GM21360 (cell line): ENCODE measurements around the gene UQCR10.
"Not testable (repeated sequence)": the region's sequence is repeated elsewhere in the genome, so short reads cannot be mapped to it uniquely, and the experiment has no call there.

Experiments used
- ATAC-seq: cut with Tn5 transposase; IDR thresholded peaks from one replicate; pipeline ENCODE4 v1.9.1; 2021; ENCODE audit warnings: mild to moderate bottlenecking, moderate library complexity; ENCODE audit not compliant: unreplicated experiment

The UQCR10 gene

DNA sequence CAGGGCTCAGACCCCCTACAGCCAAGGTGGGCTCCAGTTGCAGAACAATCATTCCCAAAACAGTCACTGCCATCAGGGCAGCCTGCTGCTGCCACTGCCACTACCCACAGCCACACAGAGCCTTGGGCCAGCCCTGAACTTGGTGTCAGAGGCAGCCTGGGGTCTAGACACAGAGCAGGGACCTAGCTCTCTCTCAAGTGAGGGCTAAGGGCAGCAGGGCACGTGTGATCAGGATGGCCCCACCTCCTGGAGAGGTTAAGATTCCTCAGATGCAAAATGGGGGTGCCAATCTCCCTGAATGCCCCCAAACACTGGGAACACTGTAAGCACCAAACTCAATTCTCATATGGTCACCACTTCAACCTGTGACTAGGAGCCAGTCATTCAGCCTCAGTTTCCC lies 31.8 kb upstream of the UQCR10 start:
- ATAC-seq = no peak

DNA sequence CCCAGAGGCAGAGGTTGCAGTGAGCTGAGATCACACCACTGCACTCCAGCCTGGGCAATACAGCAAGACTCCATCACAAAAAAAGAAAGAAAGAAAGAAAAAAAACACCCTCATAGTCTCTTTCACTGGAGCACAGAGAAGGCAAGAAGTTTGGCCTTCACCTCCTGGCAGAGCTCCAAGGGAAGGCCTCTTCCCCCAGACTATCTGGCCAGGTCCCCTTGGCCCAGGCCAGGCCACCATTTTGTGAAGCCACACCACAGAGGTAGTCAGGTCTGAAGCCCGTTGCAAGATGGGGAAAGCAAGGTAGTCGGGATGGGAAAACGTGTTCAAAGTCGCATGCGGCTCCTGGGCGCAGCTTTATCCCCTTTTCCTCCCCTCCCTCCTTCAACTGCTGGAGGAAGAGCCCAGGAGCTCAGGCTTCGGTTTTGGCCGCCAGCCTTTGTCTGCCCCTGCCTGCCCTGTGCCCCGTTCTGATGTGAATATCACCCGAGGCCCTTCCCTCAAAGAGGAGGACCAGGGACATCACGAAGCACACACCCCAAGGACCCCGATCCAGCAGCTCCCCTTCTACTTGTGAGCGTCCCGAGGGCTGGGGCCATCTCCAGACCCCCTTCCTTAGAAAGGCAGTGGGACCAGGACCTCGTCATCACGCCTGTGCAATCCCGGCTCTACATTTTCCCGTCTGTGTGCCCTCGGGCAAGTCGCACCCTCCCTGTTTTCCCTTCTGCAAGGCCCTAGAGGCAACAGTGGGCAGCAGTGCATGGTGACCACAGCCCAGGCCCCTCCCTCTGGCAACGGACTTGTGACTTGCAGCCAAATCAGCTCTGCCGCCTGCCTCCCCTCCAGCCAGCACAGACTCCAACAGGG lies 29.7 kb upstream of the UQCR10 start:
- ATAC-seq = no peak

DNA sequence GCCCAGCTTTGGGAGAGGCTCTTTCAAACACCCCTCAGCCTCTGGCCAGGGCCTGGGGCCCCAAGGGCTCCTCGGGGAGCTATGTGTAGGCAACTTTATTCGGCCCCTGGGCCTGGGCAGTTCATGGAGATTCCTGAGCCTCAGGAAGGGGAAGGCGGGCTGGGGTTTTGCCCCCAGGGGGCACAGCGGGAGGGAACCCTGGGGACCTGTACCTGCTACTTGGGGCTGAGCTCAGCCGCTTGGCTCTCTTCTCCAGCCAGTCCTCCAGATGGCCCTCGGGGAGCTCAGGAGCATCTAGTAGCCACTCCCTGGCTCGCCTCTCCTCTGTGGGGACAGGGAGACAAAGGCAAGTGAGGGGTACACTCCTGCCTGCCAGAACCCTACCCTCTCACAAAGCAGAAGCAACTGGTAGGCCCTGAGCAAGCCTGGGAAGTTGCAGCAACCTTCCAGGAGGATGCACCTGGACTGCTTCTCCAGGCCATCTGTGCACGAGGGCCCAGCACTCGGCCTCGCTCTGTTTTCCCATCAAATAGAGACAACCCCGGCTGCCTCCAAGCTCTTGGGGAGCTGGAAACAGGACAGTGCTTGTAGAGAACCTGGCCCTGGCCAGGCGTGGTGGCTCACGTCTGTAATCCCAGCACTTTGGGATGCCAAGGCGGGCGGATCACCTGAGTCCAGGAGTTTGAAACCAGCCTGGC lies 28.9 kb upstream of the UQCR10 start:
- no peak for ATAC-seq

DNA sequence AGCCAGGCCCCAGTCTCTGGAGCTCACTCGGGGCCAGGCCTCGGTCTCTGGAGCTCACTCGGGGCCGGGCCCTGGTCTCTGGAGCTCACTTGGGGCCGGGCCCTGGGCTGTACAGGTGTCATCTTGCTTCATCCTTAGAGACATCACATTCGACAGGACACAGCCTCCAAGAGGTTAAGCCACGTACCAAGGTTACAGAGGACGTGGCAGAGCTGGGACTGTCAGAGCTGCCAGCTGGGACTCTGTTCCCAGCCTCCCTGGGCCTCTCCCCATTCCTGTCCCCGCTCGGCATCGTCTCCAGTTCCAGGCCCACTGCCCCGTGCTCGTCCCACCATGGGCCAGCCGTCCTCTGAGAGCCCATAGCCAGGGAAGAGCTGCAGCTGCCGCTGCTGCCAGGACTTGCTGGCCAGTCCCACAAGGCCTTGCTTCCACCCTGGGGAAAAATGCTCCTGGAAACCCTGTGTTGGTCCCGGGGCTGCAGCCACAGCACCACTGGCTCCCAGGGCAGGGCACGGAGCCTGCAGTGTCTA lies 27.8 kb upstream of the UQCR10 start:
- no peak for ATAC-seq

DNA sequence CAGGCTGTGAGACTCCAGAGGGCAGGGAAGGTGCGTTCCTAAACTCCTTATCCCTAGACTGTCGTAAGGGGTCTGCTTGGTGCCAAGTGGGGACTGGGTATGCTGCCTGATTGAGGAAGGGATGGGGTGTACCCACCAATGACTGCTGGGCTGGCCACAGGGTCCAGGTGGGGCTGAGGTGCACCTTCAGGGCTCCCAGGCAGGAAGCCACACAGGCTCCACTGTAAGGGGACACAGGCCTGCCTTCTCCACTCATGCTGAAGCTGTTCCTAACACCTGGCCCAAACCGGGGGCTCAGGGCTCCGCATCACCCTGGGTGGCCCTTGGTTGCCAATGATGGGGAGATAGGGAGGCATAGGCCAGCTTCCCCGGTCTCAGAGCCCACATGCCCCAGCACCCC lies 27.0 kb upstream of the UQCR10 start:
- ATAC-seq = no peak

DNA sequence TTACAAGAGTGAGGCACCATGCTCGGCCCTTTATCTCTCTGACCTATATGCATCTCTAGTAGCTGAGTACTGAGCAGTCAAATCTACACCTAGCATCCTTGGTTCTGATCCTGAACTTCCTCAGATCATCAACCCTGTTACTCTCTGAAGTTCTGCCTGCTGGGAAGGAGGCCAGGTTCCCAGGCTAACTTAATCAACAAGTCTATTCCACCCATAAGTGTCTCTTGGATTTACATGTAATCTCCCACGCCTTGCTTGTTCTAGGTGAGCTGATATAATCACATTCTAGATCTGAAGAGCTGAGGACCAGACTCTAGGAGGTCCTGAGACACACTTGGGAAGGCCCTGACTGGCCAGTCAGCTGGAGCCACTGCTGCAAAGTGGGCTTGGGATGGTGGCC lies 25.2 kb upstream of the UQCR10 start:
- ATAC-seq = no peak

DNA sequence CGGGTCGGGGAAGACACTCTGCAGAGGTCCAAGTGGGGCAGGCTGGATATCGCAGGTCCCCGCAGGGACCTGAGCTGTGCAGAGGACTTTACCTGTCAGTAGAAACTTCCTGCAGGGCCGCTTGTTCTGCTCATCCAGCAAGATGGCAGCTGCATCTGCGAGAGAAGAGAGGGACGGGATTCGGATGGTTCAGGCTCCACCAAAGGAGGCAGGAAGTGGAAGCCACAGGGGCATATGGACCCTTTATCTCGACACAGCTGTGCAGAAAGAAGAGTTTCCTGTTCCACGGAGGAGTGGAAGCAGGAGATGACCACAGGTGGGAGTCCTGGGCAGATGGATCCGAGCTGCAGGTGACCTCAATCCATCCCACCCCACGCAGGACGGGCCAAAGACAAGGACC lies 24.8 kb upstream of the UQCR10 start:
- ATAC-seq = no peak

DNA sequence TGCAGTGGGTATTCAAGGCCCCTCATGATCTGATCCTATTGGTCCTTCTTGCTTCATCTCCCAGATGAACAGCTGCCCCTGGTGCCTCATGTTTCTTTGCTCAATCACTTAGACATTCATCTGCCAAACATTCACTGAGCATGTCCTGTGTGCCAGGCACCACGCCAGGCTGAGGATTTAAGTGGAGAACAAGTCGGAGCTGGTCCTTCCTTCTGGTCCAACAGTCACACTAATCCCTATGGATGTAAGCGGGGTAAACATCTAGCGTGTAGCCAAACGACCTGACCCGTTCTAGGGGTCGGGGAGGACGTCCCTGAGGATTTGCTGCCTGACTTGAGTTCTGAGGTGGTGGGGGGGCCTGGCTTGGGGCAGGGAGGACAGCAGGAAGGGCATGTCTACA lies 22.3 kb upstream of the UQCR10 start:
- no peak for ATAC-seq

DNA sequence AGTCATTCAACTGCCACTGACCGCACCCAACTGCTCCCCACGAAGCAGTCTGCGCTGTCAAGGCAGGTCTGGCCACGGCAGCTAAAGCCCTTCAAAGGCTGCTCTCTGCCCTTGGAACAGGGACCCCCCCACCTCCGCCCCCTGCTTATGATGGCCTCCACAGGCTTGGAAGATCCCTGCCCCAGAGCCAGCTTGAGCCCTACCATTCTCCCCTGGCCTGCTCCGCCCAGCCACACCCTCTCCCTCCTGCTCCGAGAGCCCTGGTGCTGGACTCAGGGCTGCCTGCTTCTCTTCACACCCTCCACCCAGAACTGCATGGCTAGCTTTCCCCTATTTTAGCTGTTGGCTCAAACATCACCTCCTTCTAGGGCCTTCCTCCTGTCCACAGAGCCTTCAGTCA lies 19.3 kb upstream of the UQCR10 start:
- no peak for ATAC-seq

DNA sequence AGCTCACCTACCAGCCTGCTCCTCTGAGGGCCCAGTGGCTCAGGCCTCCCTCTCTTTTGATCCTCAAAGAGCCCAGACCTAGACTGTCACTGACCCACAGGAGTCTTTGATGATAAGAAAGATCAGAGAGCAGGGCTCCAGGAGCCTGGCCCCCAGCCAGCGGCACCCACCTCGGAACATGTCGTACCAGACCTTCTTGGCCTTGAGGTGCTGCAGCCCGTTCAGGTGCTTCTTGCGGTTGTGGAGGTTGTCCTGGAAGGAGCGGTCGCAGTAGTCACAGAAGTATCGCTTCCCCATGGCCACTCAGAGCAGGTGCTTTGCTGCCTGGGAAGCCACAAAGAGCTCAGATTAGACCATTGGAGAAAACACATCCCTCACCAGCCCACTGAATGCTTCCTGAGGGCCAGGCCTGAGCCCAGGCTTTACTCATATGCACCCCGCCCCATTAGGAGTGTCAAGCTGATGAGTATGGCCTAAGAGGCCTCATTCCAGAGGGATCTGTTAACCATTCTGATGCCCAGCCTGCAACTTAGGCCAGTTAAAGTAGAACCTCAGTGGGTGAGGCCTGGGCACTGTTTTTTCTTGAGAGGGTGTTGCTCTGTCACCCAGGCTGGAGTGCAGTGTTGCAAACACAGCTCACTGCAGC lies 18.8 kb upstream of the UQCR10 start:
- no peak for ATAC-seq

DNA sequence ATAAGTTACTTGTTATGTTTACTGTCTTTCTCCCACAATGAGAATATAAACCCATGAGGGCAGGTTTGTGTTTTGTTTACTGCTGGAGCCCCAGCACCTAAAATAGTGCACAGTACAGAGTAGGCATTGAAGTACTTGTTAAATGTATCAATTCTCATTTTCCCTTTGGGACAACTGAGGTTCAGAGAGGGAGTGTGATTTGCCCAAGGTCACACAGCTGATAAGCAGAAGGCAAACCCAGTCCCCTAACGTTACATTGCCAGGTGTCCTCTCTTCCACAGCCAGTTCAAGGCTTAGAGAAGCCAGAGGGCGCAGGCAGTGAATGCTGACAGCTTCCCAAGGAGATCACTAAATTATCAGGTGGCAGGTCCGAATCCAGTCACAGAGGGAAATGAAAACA lies 17.1 kb upstream of the UQCR10 start:
- ATAC-seq = no peak

DNA sequence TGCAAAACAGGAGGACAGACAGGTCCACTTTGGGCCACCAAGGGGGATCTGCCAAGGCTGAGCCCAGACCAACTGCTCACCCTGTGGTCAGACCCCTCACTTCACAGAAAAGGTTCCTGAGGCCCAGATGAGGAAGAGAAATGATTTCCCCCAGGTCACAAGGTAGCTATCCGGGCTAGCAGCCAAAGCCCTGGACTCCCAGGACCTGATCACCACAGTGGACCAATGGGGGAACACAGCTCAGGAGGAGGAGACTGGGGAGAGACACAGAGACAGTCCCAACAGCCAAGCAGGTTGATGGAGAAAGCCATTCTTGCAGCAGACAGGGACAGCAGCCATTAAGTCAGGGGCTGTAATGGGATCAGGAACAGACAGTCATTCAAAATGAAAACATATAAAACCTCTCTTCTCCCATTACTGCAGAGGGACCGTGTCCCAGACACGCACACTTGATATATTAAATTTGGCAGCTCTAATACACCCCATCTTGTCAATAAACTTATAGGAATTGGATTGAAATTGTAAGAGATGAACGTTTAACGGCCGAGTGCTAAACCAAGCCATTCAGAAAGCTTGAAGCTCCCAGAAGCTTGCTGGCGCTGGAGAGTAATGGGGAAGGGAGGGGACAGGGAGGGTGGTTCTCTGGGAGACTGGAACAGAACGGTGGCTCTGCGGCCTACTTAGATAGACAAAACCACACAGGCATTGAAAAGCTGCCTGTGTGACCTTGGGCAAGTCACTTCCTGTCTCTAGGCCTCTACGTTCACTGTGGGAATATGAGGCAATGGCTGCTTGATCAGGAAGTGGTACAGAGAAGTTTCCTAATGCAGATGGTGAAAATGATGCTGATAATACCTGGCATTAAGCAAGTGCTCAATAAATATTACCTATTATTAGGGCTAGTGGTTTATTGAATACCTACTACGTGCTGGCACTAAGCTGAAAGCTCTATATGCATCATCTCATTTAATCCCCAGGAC lies 16.3 kb upstream of the UQCR10 start:
- ATAC-seq = no peak

DNA sequence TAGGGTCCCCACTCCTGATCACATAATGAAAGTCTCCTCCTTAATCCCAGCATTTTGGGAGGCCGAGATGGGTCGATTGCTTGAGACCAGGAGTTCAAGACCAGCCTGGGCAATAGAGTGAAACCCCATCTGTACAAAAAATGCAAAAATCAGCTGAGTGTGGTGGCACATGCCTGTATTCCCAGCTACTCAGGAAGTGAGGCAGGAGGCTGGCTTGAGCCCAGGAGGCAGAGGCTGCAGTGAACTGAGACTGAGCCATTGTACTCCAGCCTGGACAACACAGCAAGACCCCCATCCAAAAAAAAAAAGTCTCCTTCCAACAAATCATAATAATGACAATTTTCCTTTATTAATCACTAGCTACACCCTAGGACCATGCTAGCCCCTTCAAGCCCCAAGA lies 15.5 kb upstream of the UQCR10 start:
- no peak for ATAC-seq

DNA sequence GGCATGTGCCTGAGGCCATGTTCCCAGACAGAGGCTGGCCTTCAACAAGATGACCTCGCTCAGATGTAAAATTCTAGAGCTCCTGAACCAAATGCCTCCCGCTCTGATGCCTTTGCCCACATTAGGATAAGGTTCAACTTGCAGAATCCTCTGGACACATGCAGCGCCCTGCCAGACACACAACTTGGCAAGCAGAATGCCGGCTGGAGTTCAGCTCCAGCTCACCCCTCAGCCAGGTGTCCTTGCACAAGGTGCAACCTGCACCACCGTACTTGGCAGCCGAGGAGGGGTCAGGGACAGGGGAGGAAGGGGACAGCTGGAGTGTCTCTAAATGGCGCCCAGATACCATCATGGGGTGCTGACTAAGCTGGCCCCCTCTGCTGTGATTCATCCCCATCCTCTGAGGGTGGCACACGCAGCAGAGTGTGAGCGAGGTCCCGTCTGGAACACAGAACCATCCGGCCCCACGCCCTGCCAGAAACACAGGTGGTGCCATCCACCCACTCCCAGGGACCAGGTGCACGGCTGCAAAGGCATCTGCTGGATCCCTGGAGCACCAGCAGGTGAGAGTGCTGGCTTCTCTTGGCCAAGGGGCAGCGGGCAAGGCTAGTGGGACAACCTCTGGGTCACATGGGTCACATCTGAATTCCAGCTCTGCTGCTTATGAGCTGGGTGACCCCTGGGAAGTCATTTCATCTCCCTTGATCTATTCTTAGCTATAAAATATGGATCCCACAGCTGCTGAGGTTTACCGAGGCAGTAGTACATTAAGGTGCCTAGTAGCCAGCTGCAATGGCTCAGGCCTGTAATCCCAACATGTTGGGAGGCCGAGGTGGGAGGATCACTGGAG lies 13.1 kb upstream of the UQCR10 start:
- ATAC-seq = no peak

DNA sequence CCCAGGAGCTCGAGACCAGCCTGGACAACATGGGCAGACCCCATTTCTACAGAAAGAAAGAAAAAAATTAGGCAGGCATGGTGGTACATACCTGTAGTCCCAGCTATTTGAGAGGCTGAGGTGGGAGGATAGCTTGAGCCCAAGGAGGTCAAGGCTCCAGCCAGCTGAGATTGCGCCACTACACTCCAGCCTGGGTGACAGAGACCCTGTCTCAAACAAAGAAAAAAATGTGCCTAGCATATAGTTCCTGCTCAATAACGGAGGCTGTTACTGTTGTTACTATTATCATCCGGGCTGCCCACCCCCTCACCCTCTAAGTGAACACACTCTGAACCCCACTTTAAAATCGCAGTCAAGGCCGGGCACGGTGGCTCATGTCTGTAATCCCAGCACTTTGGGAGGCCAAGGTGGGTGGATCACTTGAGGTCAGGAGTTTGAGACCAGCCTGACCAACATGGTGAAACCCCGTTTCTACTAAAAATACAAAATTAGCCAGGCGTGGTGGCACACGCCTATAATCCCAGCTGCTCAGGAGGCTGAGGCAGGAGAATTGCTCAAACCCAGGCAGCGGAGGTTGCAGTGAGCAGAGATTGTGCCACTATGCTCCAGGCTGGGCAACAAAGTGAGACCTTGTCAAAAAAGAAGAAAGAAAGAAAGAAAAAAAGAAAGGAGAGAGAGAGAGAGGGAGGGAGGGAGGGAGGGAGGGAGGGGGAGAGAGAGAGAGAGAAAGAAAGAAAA lies 12.3 kb upstream of the UQCR10 start:
- ATAC-seq = not testable (repeated sequence)

DNA sequence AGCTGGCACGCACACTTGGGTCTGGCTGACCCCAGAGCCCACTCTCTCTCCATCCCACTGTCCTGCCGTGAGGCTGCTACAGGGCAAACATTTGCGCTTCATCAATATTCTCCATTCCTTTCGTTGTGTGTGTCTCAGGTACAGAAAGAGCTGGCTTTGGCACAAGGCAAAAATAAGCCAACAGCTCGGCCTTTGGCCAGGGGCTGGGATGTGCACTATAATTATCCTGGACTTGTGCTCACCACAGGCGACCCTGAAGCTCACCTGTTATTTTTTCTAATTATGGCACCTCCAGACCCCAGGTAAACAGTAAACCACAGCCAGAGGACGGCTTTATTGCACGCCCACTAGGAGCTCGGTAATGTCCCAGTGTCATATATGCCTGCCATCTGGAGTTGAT lies 11.3 kb upstream of the UQCR10 start:
- no peak for ATAC-seq

DNA sequence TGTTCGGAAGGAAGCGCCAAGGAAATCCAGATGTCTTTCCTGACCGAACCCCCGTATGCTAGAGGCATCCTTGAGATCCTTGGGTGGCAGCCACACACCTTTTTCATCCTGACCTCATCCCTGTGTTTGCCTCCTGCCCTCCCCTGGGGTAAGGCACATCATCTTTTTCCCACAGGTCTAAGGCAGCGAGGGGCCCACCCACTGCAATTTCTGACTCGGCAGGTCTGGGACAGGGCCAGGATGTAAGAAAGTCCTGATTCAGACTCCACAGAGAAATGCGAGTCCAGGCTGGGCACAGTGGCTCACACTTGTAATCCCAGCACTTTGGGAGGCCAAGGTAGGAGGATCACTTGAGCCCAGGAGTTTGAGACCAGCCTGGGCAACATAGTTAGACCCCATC lies 10.8 kb upstream of the UQCR10 start:
- no peak for ATAC-seq

DNA sequence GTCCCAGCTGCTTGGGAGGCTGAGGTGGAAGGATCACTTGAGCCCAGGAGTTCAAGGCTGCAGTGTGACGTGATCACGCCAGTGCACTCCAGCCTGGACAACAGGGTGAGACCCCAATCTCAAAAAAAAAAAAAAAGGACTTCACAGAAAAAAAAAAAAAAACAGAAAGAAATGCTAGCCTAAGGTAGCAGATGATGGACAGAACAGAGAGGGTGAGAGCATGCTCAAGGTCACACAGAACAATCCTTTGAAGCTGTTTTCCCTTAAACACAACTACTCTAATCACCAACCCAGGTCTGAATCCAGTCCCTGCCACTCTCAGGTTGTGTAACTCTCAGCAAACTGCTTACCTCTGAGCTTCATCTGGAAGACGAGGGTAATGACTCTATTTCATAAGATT lies 10.1 kb upstream of the UQCR10 start:
- ATAC-seq = no peak

DNA sequence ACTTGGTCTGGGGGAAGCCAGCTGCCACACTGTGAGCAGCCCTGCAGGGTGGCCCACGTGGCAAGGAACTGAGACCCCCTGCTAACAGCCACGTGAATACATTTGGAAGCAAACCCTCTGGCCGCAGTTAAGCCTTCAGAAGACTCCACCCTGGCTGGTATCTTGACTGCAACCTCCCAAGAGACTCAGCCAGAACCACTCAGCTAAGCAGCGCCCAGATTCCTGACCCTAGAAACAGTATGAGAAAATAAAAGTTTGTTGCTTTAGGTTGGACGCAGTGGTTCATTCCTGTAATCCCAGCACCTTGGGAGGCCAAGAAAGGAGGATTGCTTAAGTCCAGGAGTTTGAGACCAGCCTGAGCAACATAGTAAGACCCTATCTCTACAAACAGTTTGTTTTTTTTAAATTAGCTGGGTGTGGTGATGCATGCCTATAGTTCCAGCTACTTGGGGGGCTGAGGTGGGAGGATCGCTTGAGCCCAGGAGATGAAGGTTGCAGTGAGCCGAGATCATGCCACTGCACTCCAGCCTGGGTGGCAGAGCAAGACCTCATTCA lies 9.0 kb upstream of the UQCR10 start:
- ATAC-seq = no peak
